Activated CD4-positive, alpha-beta T cell treated with anti-CD3 and anti-CD28 coated beads, Interleukin-2, amount 10 ng/mL, durations not matched to agents 7 days and 5 days (primary cell): ENCODE results near the gene SF3B2. TPM values are rescaled to one million over a fixed set of nuclear protein-coding genes. Genes with fewer than 3 reads are reported as not detected.
"Not testable (repeated sequence)": the region's sequence is repeated elsewhere in the genome, so short reads cannot be mapped to it uniquely, and the experiment has no call there.

Source experiments
- CTCF ChIA-PET: fragments of 350-600 bp; sonication (Branson Sonifier 250); formaldehyde crosslinking; loops from one replicate; lab custom pipeline; 2021; ENCODE audit warnings: antibody characterized with exemption; lab: Charles Lee
- POLR2A ChIA-PET: fragments of 350-600 bp; sonication (Branson Sonifier 250); formaldehyde crosslinking; loops from one replicate; lab custom pipeline; 2021; ENCODE audit warnings: antibody characterized with exemption; lab: Charles Lee
- DNase-seq: peaks from one replicate; pipeline ENCODE4 v3.0.0-alpha.2; 2020
- H3K27ac Mint-ChIP-seq: one replicate; pipeline ENCODE4 v1.8.0; 2021; ENCODE audit warnings: mild to moderate bottlenecking, moderate library complexity, mixed read lengths
- H3K27me3 Mint-ChIP-seq: one replicate; pipeline ENCODE4 v1.8.0; 2021; ENCODE audit warnings: mixed read lengths
- H3K36me3 Mint-ChIP-seq: one replicate; pipeline ENCODE4 v1.8.0; 2021; ENCODE audit warnings: low read depth, mixed read lengths
- H3K4me1 Mint-ChIP-seq: one replicate; pipeline ENCODE4 v1.8.0; 2021; ENCODE audit warnings: mixed read lengths
- H3K4me3 Mint-ChIP-seq: one replicate; pipeline ENCODE4 v1.8.0; 2021; ENCODE audit warnings: mild to moderate bottlenecking, moderate library complexity, mixed read lengths
- H3K9me3 Mint-ChIP-seq: one replicate; pipeline ENCODE4 v1.8.0; 2021; ENCODE audit warnings: mixed read lengths
- total RNA-seq, 2 experiments: library from RNA; stranded (reverse); gene quantifications; one replicate each; pipeline ENCODE4 v1.2.3, GENCODE V29; 2021

The SF3B2 gene
- total RNA-seq, 2 experiments from 2014 or later: 217 to 223 TPM

- DNase-seq: no peak
- no peaks in the 10 kb centered on the region for H3K9me3 Mint-ChIP-seq
- ChIA-PET CTCF (interaction anchor here (0.8 to 5.4 kb wide), 4 partner anchors 13 to 93 kb away, joined by 3 to 36 read pairs (median 3); partner anchors contain the start of gene PACS1), POLR2A (no interaction called here)
- H3K4me3 Mint-ChIP-seq: no peak overlapping the region
- peaks cover 77% of the 10 kb centered on the region for H3K4me1 Mint-ChIP-seq
- H3K36me3 Mint-ChIP-seq: peaks cover 41% of the 10 kb centered on the region
- H3K27ac Mint-ChIP-seq: peak overlapping the region; percentile 50
- no peaks in the 10 kb centered on the region for H3K27me3 Mint-ChIP-seq
Measured at GRCh38 chr11:66082946-66083698, 31.0 kb downstream of the SF3B2 start.

GRCh38 chr11:66083767-66084166, 31.6 kb downstream of the SF3B2 start:
- H3K27me3 Mint-ChIP-seq: no peaks in the 10 kb centered on the region
- H3K36me3 Mint-ChIP-seq: peaks cover 37% of the 10 kb centered on the region
- POLR2A ChIA-PET: no interaction called here
- no peak overlapping the region for H3K4me3 Mint-ChIP-seq
- DNase-seq: no peak
- CTCF ChIA-PET: interaction anchor here (0.8 to 1.0 kb wide), 3 partner anchors 16 to 94 kb away, joined by 3 read pairs; no protein-coding TSS in a partner anchor
- no peaks in the 10 kb centered on the region for H3K9me3 Mint-ChIP-seq
- H3K27ac Mint-ChIP-seq: peak overlapping the region; percentile 58
- H3K4me1 Mint-ChIP-seq: peaks cover 72% of the 10 kb centered on the region

GRCh38 chr11:66084821-66085475, 32.8 kb downstream of the SF3B2 start:
- Mint-ChIP-seq H3K4me3 (no peak overlapping the region), H3K36me3 (peaks cover 33% of the 10 kb centered on the region), H3K4me1 (peaks cover 62% of the 10 kb centered on the region), H3K27ac (no peak overlapping the region), H3K9me3 (no peaks in the 10 kb centered on the region), H3K27me3 (no peaks in the 10 kb centered on the region)
- DNase-seq: no peak
- POLR2A ChIA-PET: interaction anchor here (0.7 kb wide), 1 partner anchor 23 kb away, joined by 3 read pairs; no protein-coding TSS in a partner anchor
- CTCF ChIA-PET: no interaction called here

GRCh38 chr11:66087148-66087908, 35.2 kb downstream of the SF3B2 start:
- ChIA-PET POLR2A (no interaction called here), CTCF (interaction anchor here (0.5 to 1.0 kb wide), 2 partner anchors 12 to 1042 kb away, joined by 3 to 4 read pairs; no protein-coding TSS in a partner anchor)
- Mint-ChIP-seq H3K4me1 (peaks cover 39% of the 10 kb centered on the region), H3K9me3 (no peaks in the 10 kb centered on the region), H3K4me3 (no peak overlapping the region), H3K36me3 (peaks cover 33% of the 10 kb centered on the region), H3K27ac (no peak overlapping the region), H3K27me3 (no peaks in the 10 kb centered on the region)
- DNase-seq: no peak

GRCh38 chr11:66089067-66089466, 36.9 kb downstream of the SF3B2 start:
- no peak for DNase-seq
- peaks cover 28% of the 10 kb centered on the region for H3K36me3 Mint-ChIP-seq
- no peaks in the 10 kb centered on the region for H3K9me3 Mint-ChIP-seq
- peaks cover 23% of the 10 kb centered on the region for H3K4me1 Mint-ChIP-seq
- H3K4me3 Mint-ChIP-seq: no peak overlapping the region
- POLR2A ChIA-PET: no interaction called here
- CTCF ChIA-PET: interaction anchor here (1.1 to 1.7 kb wide), 3 partner anchors 13 to 38 kb away, joined by 4 to 6 read pairs (median 4); no protein-coding TSS in a partner anchor
- no peaks in the 10 kb centered on the region for H3K27me3 Mint-ChIP-seq
- H3K27ac Mint-ChIP-seq: no peak overlapping the region

GRCh38 chr11:66090288-66090687, 38.1 kb downstream of the SF3B2 start:
- Mint-ChIP-seq H3K4me3 (no peak overlapping the region), H3K27ac (no peak overlapping the region), H3K9me3 (no peaks in the 10 kb centered on the region), H3K36me3 (peaks cover 27% of the 10 kb centered on the region), H3K27me3 (no peaks in the 10 kb centered on the region), H3K4me1 (peaks cover 15% of the 10 kb centered on the region)
- POLR2A ChIA-PET: no interaction called here
- CTCF ChIA-PET: interaction anchor here (0.7 kb wide), 1 partner anchor 17 kb away, joined by 3 read pairs; no protein-coding TSS in a partner anchor
- DNase-seq: no peak

- H3K9me3 Mint-ChIP-seq, DNase-seq, H3K27me3 Mint-ChIP-seq, CTCF ChIA-PET, H3K27ac Mint-ChIP-seq, H3K4me3 Mint-ChIP-seq, POLR2A ChIA-PET: not testable (repeated sequence)
- Mint-ChIP-seq H3K4me1 (peaks cover 12% of the 10 kb centered on the region), H3K36me3 (peaks cover 27% of the 10 kb centered on the region)
Measured at GRCh38 chr11:66092125-66092524, 40.0 kb downstream of the SF3B2 start.

- H3K9me3 Mint-ChIP-seq, POLR2A ChIA-PET, H3K4me3 Mint-ChIP-seq, H3K27me3 Mint-ChIP-seq, DNase-seq: not testable (repeated sequence)
- CTCF ChIA-PET: interaction anchor here (0.6 to 1.9 kb wide), 4 partner anchors 13 to 31 kb away, joined by 3 to 7 read pairs (median 3); no protein-coding TSS in a partner anchor
- Mint-ChIP-seq H3K4me1 (peaks cover 43% of the 10 kb centered on the region), H3K27ac (peak overlapping the region; percentile 95), H3K36me3 (peaks cover 18% of the 10 kb centered on the region)
Measured at GRCh38 chr11:66099746-66100145, 47.6 kb downstream of the SF3B2 start.

GRCh38 chr11:66100272-66101065, 48.3 kb downstream of the SF3B2 start:
- Mint-ChIP-seq H3K4me3 (peak overlapping the region; percentile 75), H3K27ac (peak overlapping the region; percentile 95), H3K9me3 (peaks cover 4% of the 10 kb centered on the region), H3K27me3 (no peaks in the 10 kb centered on the region), H3K36me3 (peaks cover 20% of the 10 kb centered on the region), H3K4me1 (peaks cover 47% of the 10 kb centered on the region)
- DNase-seq: peak; percentile 84
- POLR2A ChIA-PET: interaction anchor here (0.6 to 1.1 kb wide), 2 partner anchors 10 to 19 kb away, joined by 3 to 5 read pairs; no protein-coding TSS in a partner anchor
- CTCF ChIA-PET: interaction anchor here (0.6 to 1.9 kb wide), 2 partner anchors 13 to 15 kb away, joined by 3 to 7 read pairs; no protein-coding TSS in a partner anchor

GRCh38 chr11:66101066-66101464, 48.9 kb downstream of the SF3B2 start:
- Mint-ChIP-seq H3K9me3 (peaks cover 4% of the 10 kb centered on the region), H3K4me1 (peaks cover 52% of the 10 kb centered on the region), H3K4me3 (peak overlapping the region; percentile 75), H3K36me3 (peaks cover 25% of the 10 kb centered on the region), H3K27ac (peak overlapping the region; percentile 95), H3K27me3 (no peaks in the 10 kb centered on the region)
- DNase-seq: no peak
- POLR2A ChIA-PET: interaction anchor here (0.6 to 1.1 kb wide), 2 partner anchors 20 to 44 kb away, joined by 3 read pairs; no protein-coding TSS in a partner anchor
- CTCF ChIA-PET: interaction anchor here (1.1 kb wide), 1 partner anchor 20 kb away, joined by 3 read pairs; no protein-coding TSS in a partner anchor

- Mint-ChIP-seq H3K4me1 (peaks cover 70% of the 10 kb centered on the region), H3K4me3 (no peak overlapping the region), H3K27me3 (no peaks in the 10 kb centered on the region), H3K27ac (no peak overlapping the region), H3K9me3 (peaks cover 10% of the 10 kb centered on the region), H3K36me3 (peaks cover 40% of the 10 kb centered on the region)
- no peak for DNase-seq
- ChIA-PET CTCF (interaction anchor here (0.7 kb wide), 1 partner anchor 20 kb away, joined by 3 read pairs; no protein-coding TSS in a partner anchor), POLR2A (no interaction called here)
Measured at GRCh38 chr11:66104057-66104638, 52.0 kb downstream of the SF3B2 start.
